Fibroblast of the aortic adventitia (primary cell): Measurements from ENCODE around the gene PRPH. TPM values are rescaled to one million over a fixed set of nuclear protein-coding genes. Genes with fewer than 3 reads are reported as not detected.

ENCODE experiments used
- DNase-seq: peaks from one replicate; pipeline ENCODE4 v3.0.0-alpha.2; 2010; ENCODE audit warnings: low read depth
- H3K4me3 ChIP-seq: 2 replicates; pipeline ENCODE4 v1.5.1; 2011; ENCODE audit warnings: low read depth, mild to moderate bottlenecking, control low read depth, low read length, moderate library complexity
- CTCF ChIP-seq: IDR thresholded peaks from 2 replicates; pipeline ENCODE4 v1.5.1; 2011; ENCODE audit warnings: mild to moderate bottlenecking, low read length, control low read depth, inconsistent platforms; ENCODE audit not compliant: insufficient read depth
- total RNA-seq: library from RNA; depleted of rRNA; stranded (reverse); fragments of >200 nt; gene quantifications from 2 replicates; pipeline ENCODE4 v1.2.3, GENCODE V29; 2012; ENCODE audit warnings: low replicate concordance

Gene PRPH
- total RNA-seq, 1 donor: 0.18 TPM

GRCh38 chr12:49346659-49347310 lies 51.8 kb downstream of the PRPH start, which contains the start of gene DNAJC22:
DNAJC22 (plus strand) TSS chr12:49346888; CDS start chr12:49348873, 1,985 bp downstream.
- peak within 1 kb of the TSS; percentile 39 for H3K4me3 ChIP-seq
- no peak for DNase-seq
- no peak for TF ChIP-seq CTCF

DNA sequence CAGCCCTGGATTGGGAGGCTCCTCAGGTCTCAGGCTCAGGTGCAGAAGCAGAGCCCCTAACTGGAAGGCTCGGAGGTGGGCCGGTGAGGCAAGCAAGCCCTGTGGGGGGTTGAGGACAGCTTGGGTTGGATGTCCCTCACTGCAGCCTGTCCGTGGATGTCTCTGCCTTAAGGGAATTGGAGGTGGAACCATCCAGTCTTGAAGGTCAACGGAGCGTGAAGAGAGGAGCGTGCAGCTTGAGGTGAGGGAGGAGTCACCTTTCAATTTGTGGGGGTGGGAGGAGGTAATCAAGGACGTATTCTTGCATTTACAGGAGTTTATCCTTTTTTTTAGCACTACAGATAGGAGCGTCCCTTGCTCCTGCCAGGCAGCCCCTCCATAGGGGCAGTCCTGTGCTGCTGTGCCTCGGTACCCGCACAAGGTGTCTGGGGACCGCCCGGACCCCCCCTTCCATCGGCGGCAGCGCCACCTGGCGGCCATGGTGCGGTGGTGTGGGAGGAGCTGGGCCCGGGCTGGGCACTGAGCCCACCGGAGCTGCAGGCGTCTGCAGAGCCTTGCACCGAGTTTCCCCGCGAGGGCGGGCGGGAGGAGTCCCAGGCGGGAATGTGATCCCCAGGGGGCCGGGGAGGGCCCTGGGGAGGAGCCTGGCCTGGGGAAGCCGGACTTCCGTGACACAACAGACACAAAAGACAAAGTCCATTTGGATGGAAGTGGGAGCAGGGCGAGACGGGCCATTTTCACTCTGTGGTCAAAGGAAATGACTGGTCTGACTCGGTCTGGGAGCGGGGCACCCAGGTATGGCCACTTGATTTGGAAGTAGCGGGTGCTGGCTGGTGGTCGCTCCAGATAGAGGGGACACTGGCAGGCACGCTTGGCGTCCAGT lies 52.6 kb downstream of the PRPH start:
- peak; percentile 83 for TF ChIP-seq CTCF
- peak; percentile 70 for DNase-seq
- H3K4me3 ChIP-seq: peak overlapping the region; percentile 39

Other genes starting within 250 kb of the PRPH start
- 22.6 and 23.8 TPM in 2 replicates for gene KMT2D, start 234.4 kb upstream of the PRPH start, total RNA-seq
- 0.25 and 0.54 TPM in 2 replicates for gene RHEBL1, start 225.2 kb upstream of the PRPH start, total RNA-seq
- gene DHH, start 200.3 kb upstream of the PRPH start, total RNA-seq: 0.41 TPM in 1 of 2 replicates, not detected in the other
- gene LMBR1L, start 184.3 kb upstream of the PRPH start, total RNA-seq: 20.2 and 57.3 TPM in 2 replicates
- gene TUBA1B, start 163.8 kb upstream of the PRPH start, total RNA-seq: 159 and 2,451 TPM in 2 replicates
- gene TUBA1A, start 106.1 kb upstream of the PRPH start, total RNA-seq: 320 and 961 TPM in 2 replicates
- gene TUBA1C, start 30.1 kb upstream of the PRPH start, total RNA-seq: 54.7 and 839 TPM in 2 replicates
- gene TROAP, start 28.1 kb downstream of the PRPH start, total RNA-seq: 4.0 and 11.3 TPM in 2 replicates
- gene C1QL4, start 42.0 kb downstream of the PRPH start, total RNA-seq: 0.18 TPM in 1 of 2 replicates, not detected in the other
- gene DNAJC22, start 51.7 kb downstream of the PRPH start, total RNA-seq: 1.6 and 2.5 TPM in 2 replicates
- 25.1 and 34.1 TPM in 2 replicates for gene SPATS2, start 72.3 kb downstream of the PRPH start, total RNA-seq
- gene KCNH3, start 243.9 kb downstream of the PRPH start, total RNA-seq: 0.08 and 0.18 TPM in 2 replicates